Measurements from ENCODE around the gene KRT16.

- TF ChIP-seq EZH2phosphoT487 (IDR thresholded peaks at IDR 0.05; ENCODE audit: low read length) (no peak), CTCF (IDR thresholded peaks at IDR 0.05; ENCODE audit: low read length) (no peak), EZH2 (optimal IDR thresholded peaks at IDR 0.05; ENCODE audit: low read depth, low read length) (no peak)
Observed at GRCh38 chr17:41631898-41632285, 19.3 kb upstream of the KRT16 start.

Measured in MM.1S (cell line).